A549 (cell line): ENCODE measurements around the gene RAB15. TPM values are rescaled to one million over a fixed set of nuclear protein-coding genes. Genes with fewer than 3 reads are reported as not detected.
A peak's percentile ranks its signal among the peaks of the same experiment; 100 is the strongest.

Source experiments
- ATAC-seq, 2 experiments: fragments of 200-7000 bp in 1 of 2; fragments of >200 bp in 1 of 2; cut with Nextera tagmentation in 1 of 2; cut with Tn5 transposase in 1 of 2; 3 replicates each; pipeline versions ENCODE4 v1.8.0 to v1.9.1; 2018 to 2020; ENCODE audit warnings: mild to moderate bottlenecking in 1 of 2, moderate library complexity in 1 of 2
- CTCF ChIA-PET: fragments of 300-600 bp; sonication (Branson Sonifier 250); formaldehyde crosslinking; extraction: SDS; loops from one replicate; lab custom pipeline; 2021; ENCODE audit warnings: antibody characterized with exemption, inconsistent platforms; lab: Yijun Ruan, JAX
- POLR2A ChIA-PET: fragments of 350-600 bp; formaldehyde crosslinking; extraction: SDS; loops from one replicate; lab custom pipeline; 2021; ENCODE audit warnings: antibody characterized with exemption, inconsistent platforms; lab: Yijun Ruan, JAX
- DNase-seq, 2 experiments: peaks; one replicate each; pipeline versions ENCODE4 v3.0.0 to v3.0.0-alpha.2; 2011 to 2016; ENCODE audit warnings: low read depth in 1 of 2, low spot score in 1 of 2
- FAIRE-seq: peaks from 2 replicates; lab custom pipeline; 2011; peaks lifted over from hg19 to GRCh38; lab: Jason Lieb, UNC
- H3K27ac ChIP-seq, 2 experiments: fragments of >200 bp; sonication (Bioruptor Twin); formaldehyde crosslinking; 3 replicates each; pipeline ENCODE4 v1.5.1; 2016 to 2017
- H3K4me1 ChIP-seq: fragments of >200 bp; sonication (Bioruptor Twin); formaldehyde crosslinking; 3 replicates; pipeline ENCODE4 v1.6.1; 2016
- H3K4me2 ChIP-seq: fragments of >200 bp; sonication (Bioruptor Twin); formaldehyde crosslinking; 3 replicates; pipeline ENCODE4 v1.6.1; 2016
- H3K4me3 ChIP-seq: fragments of >200 bp; sonication (Bioruptor Twin); formaldehyde crosslinking; 3 replicates; pipeline ENCODE4 v1.5.1; 2016
- H3K9me3 ChIP-seq: fragments of >200 bp; sonication (Bioruptor Twin); formaldehyde crosslinking; 3 replicates; pipeline ENCODE4 v1.6.1; 2016
- CBX2 ChIP-seq: fragments of 200-600 bp; sonication (generic); IDR thresholded peaks from 2 replicates; pipeline ENCODE4 v1.6.1; 2016; ENCODE audit warnings: low read depth, mild to moderate bottlenecking, borderline replicate concordance
- CEBPB ChIP-seq, 2 experiments: fragments of >200 bp in 1 of 2; sonication (Bioruptor Twin) in 1 of 2; formaldehyde crosslinking in 1 of 2; IDR thresholded peaks; 2 replicates each; pipeline ENCODE4 v1.6.1; 2012 to 2016
- E2F6 ChIP-seq: IDR thresholded peaks from 2 replicates; pipeline ENCODE4 v1.6.1; 2012; ENCODE audit warnings: low read depth, borderline replicate concordance
- FOSL2 ChIP-seq, 2 experiments: fragments of 450-650 bp in 1 of 2; fragments of >200 bp in 1 of 2; sonication (Bioruptor Twin) in 1 of 2; formaldehyde crosslinking; IDR thresholded peaks; 2 replicates each; pipeline versions ENCODE4 v1.5.0 to v1.6.1; 2016 to 2020; ENCODE audit warnings: mild to moderate bottlenecking in 1 of 2, moderate library complexity in 1 of 2
- FOXS1 ChIP-seq: fragments of 250-450 bp; sonication (Bioruptor Pico); IDR thresholded peaks from 2 replicates; pipeline ENCODE4 v1.5.0; 2020; ENCODE audit warnings: mild to moderate bottlenecking, moderate library complexity
- GATA3 ChIP-seq: IDR thresholded peaks from 2 replicates; pipeline ENCODE4 v1.6.1; 2012; ENCODE audit warnings: borderline replicate concordance
- HOXA7 ChIP-seq: fragments of 250-450 bp; sonication (Bioruptor Pico); IDR thresholded peaks from 2 replicates; pipeline ENCODE4 v1.5.0; 2020; ENCODE audit warnings: mild to moderate bottlenecking, moderate library complexity
- HOXB13 ChIP-seq: fragments of 250-450 bp; sonication (Bioruptor Pico); IDR thresholded peaks from 2 replicates; pipeline ENCODE4 v1.5.0; 2020; ENCODE audit warnings: low read depth, mild to moderate bottlenecking, moderate library complexity
- HOXB5 ChIP-seq: fragments of 250-450 bp; sonication (Bioruptor Pico); IDR thresholded peaks from 2 replicates; pipeline ENCODE4 v1.5.0; 2020; ENCODE audit warnings: mild to moderate bottlenecking, moderate library complexity
- JUN ChIP-seq, 2 experiments: fragments of >200 bp; sonication (Bioruptor Twin); formaldehyde crosslinking; IDR thresholded peaks; 2 replicates in 1 of 2; 3 replicates in 1 of 2; pipeline ENCODE4 v1.6.1; 2016 to 2017
- JUNB ChIP-seq: fragments of >200 bp; sonication (Bioruptor Twin); formaldehyde crosslinking; IDR thresholded peaks from 2 replicates; pipeline ENCODE4 v1.6.1; 2016
- KDM1A ChIP-seq: fragments of 200-600 bp; sonication (generic); IDR thresholded peaks from 2 replicates; pipeline ENCODE4 v1.6.1; 2016; ENCODE audit warnings: low read depth, mild to moderate bottlenecking
- KDM5A ChIP-seq: fragments of 200-600 bp; sonication (generic); IDR thresholded peaks from 2 replicates; pipeline ENCODE4 v1.6.1; 2016; ENCODE audit warnings: antibody characterized with exemption, mild to moderate bottlenecking
- MAFK ChIP-seq: fragments of 450-650 bp; IDR thresholded peaks from 2 replicates; pipeline ENCODE4 v1.6.1; 2014; ENCODE audit not compliant: partially characterized antibody
- MAZ ChIP-seq: fragments of 150-350 bp; IDR thresholded peaks from 2 replicates; pipeline ENCODE4 v1.6.1; 2014; ENCODE audit warnings: antibody characterized with exemption, low read depth, low read length, borderline replicate concordance
- MYC ChIP-seq: IDR thresholded peaks from 2 replicates; pipeline ENCODE4 v1.6.1; 2012; ENCODE audit warnings: mild to moderate bottlenecking, inconsistent platforms, low read length, improper control_type of control experiment, borderline replicate concordance
- NR3C1 ChIP-seq: fragments of >200 bp; sonication (Bioruptor Twin); formaldehyde crosslinking; IDR thresholded peaks from 3 replicates; pipeline ENCODE4 v1.6.1; 2017
- PHF8 ChIP-seq: fragments of 200-600 bp; sonication (generic); IDR thresholded peaks from 2 replicates; pipeline ENCODE4 v1.6.1; 2016; ENCODE audit warnings: low read depth, mild to moderate bottlenecking, antibody characterized with exemption, moderate library complexity, borderline replicate concordance
- POLR2AphosphoS2 ChIP-seq: conservative IDR thresholded peaks from 2 replicates; pipeline ENCODE4 v1.6.1; 2012; ENCODE audit warnings: low read length, improper control_type of control experiment, inconsistent platforms
- RAD21 ChIP-seq, 2 experiments: fragments of >200 bp in 1 of 2; sonication (Bioruptor Twin) in 1 of 2; formaldehyde crosslinking in 1 of 2; IDR thresholded peaks in 1 of 2; conservative IDR thresholded peaks in 1 of 2; 2 replicates in 1 of 2; 3 replicates in 1 of 2; pipeline ENCODE4 v1.6.1; 2012 to 2018; ENCODE audit warnings: inconsistent platforms in 1 of 2
- RARB ChIP-seq: fragments of 250-450 bp; sonication (Bioruptor Pico); IDR thresholded peaks from 2 replicates; pipeline ENCODE4 v1.8.0; 2021; ENCODE audit warnings: mild to moderate bottlenecking, moderate library complexity
- RFX5 ChIP-seq: fragments of 450-650 bp; IDR thresholded peaks from 2 replicates; pipeline ENCODE4 v1.7.1; 2014; ENCODE audit warnings: antibody characterized with exemption, mild to moderate bottlenecking, moderate library complexity
- RNF2 ChIP-seq: fragments of 200-600 bp; sonication (generic); IDR thresholded peaks from 2 replicates; pipeline ENCODE4 v1.6.1; 2016; ENCODE audit warnings: low read depth, mild to moderate bottlenecking, antibody characterized with exemption, moderate library complexity, borderline replicate concordance
- SMC3 ChIP-seq: fragments of >200 bp; sonication (Bioruptor Twin); formaldehyde crosslinking; IDR thresholded peaks from 3 replicates; pipeline ENCODE4 v1.6.1; 2018; ENCODE audit warnings: inconsistent platforms
- ZNF302 ChIP-seq: fragments of 250-450 bp; sonication (Bioruptor Pico); IDR thresholded peaks from 2 replicates; pipeline ENCODE4 v1.9.0; 2021; ENCODE audit warnings: inconsistent platforms, mild to moderate bottlenecking, moderate library complexity
- WGBS: methylation state at CpG from one replicate; pipeline ENCODE4 v1.1.6; 2017; ENCODE audit errors: missing lambda C conversion rate; 5-methylcytosine and 5-hydroxymethylcytosine counted together
- polyA plus RNA-seq, 4 experiments: library from polyadenylated mRNA; depleted of rRNA in 3 of 4; stranded (reverse); fragments of >200 nt; fragmentation: RNase III in 1 of 4; extraction: RNeasy Plus Mini Kit Qiagen cat#74134 plus additional on column Dnase treatment in 1 of 4; gene quantifications; 2 replicates in 3 of 4; 3 replicates in 1 of 4; pipeline ENCODE4 v1.2.3, GENCODE V29; 2011 to 2017
- TF ChIP-seq, protein P1 (sequence below): fragments of 450-650 bp; IDR thresholded peaks from 2 replicates; pipeline ENCODE4 v1.6.1; 2014; ENCODE audit warnings: antibody characterized with exemption
- TF ChIP-seq, protein P2 (sequence below): fragments of >200 bp; sonication (Bioruptor Twin); formaldehyde crosslinking; IDR thresholded peaks from 3 replicates; pipeline ENCODE4 v1.5.1; 2016

RAB15 gene
- polyA plus RNA-seq, 2 of the 4 experiments (the other 2 are of a cell fraction): 32.2 to 35.1 TPM

GRCh38 chr14:64939817-64940190 is 32.3 kb downstream of the RAB15 start:
- FAIRE-seq (no peak), ATAC-seq (no peak), DNase-seq (no peak)
- Histone ChIP-seq H3K9me3 (no peaks in the 10 kb centered on the region), H3K4me3 (peak overlapping the region; percentile 49; the same call in 1 of the 3 replicates), H3K27ac (peak overlapping the region; percentile 90 to 92; a peak in 5 of 6 replicates), H3K4me1 (peaks cover 83% of the 10 kb centered on the region), H3K4me2 (peak overlapping the region; percentile 79)
- CTCF ChIA-PET: interaction anchor here (1.0 kb wide), 1 partner anchor 48 kb away, joined by 3 read pairs; no protein-coding TSS in a partner anchor
- TF ChIP-seq SMC3 (no peak), RNF2 (no peak), POLR2AphosphoS2 (no peak), MYC (no peak), HOXB5 (CRISPR knock-in tag) (no peak), PHF8 (no peak), KDM5A (no peak), RARB (CRISPR knock-in tag) (no peak)
- WGBS: 64% methylated on average over 3 of the region's 3 CpGs
- POLR2A ChIA-PET: no interaction called here

- CTCF ChIA-PET: interaction anchor here (0.9 to 1.5 kb wide), 3 partner anchors 47 to 509 kb away, joined by 3 to 4 read pairs (median 3); partner anchors contain the start of gene FNTB
- 82% methylated on average over 17 of the region's 17 CpGs for WGBS
- POLR2A ChIA-PET: no interaction called here
- no peaks in the 10 kb centered on the region for H3K9me3 ChIP-seq
- peak overlapping the region; percentile 90 to 92 for H3K27ac ChIP-seq
- peak overlapping the region; percentile 79 for H3K4me2 ChIP-seq
- H3K4me1 ChIP-seq: peaks cover 82% of the 10 kb centered on the region
- DNase-seq: no peak
- FAIRE-seq: no peak
- peak overlapping the region; percentile 49; the same call in 1 of the 3 replicates for H3K4me3 ChIP-seq
- TF ChIP-seq HOXB5 (CRISPR knock-in tag) (no peak), MAFK (no peak), E2F6 (no peak), ZNF302 (CRISPR knock-in tag) (no peak)
- TF ChIP-seq, all 56 proteins: peak for 0
- peak in 1 of 2 experiments; percentile 3; a peak in 2 of 6 replicates for ATAC-seq
Measured at GRCh38 chr14:64938972-64939816, 32.9 kb downstream of the RAB15 start.

- WGBS: 68% methylated on average over 1 of the region's 1 CpG
- TF ChIP-seq FOSL2 (IDR thresholded peaks at IDR 0.05) (no peak), FOSL2 (CRISPR knock-in tag; IDR thresholded peaks at IDR 0.05) (no peak), FOXS1 (CRISPR knock-in tag) (no peak), RAD21 (conservative IDR thresholded peaks at IDR 0.05 in 1 of 2, IDR thresholded peaks at IDR 0.05 in 1 of 2) (peak; percentile 44 to 57; a peak in 4 of 5 replicates), RFX5 (no peak), SMC3 (no peak; the same call in 2 of the 3 replicates), E2F6 (no peak), MAZ (no peak), POLR2AphosphoS2 (no peak), CEBPB (IDR thresholded peaks at IDR 0.05) (no peak), JUNB (no peak), HOXB13 (CRISPR knock-in tag) (no peak), HOXA7 (CRISPR knock-in tag) (no peak), GATA3 (0 out of 2 replicates have a peak, but pooled peaks have one; percentile 10), KDM1A (no peak), CBX2 (no peak), NR3C1 (no peak), JUN (IDR thresholded peaks at IDR 0.05) (no peak)
- TF ChIP-seq, protein P1, sequence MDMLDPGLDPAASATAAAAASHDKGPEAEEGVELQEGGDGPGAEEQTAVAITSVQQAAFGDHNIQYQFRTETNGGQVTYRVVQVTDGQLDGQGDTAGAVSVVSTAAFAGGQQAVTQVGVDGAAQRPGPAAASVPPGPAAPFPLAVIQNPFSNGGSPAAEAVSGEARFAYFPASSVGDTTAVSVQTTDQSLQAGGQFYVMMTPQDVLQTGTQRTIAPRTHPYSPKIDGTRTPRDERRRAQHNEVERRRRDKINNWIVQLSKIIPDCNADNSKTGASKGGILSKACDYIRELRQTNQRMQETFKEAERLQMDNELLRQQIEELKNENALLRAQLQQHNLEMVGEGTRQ: no peak
- TF ChIP-seq, protein P2, sequence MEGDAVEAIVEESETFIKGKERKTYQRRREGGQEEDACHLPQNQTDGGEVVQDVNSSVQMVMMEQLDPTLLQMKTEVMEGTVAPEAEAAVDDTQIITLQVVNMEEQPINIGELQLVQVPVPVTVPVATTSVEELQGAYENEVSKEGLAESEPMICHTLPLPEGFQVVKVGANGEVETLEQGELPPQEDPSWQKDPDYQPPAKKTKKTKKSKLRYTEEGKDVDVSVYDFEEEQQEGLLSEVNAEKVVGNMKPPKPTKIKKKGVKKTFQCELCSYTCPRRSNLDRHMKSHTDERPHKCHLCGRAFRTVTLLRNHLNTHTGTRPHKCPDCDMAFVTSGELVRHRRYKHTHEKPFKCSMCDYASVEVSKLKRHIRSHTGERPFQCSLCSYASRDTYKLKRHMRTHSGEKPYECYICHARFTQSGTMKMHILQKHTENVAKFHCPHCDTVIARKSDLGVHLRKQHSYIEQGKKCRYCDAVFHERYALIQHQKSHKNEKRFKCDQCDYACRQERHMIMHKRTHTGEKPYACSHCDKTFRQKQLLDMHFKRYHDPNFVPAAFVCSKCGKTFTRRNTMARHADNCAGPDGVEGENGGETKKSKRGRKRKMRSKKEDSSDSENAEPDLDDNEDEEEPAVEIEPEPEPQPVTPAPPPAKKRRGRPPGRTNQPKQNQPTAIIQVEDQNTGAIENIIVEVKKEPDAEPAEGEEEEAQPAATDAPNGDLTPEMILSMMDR: peak; percentile 49
- TF ChIP-seq, all 56 proteins: peak for 3
- FAIRE-seq: no peak
- no peaks in the 10 kb centered on the region for H3K9me3 ChIP-seq
- H3K27ac ChIP-seq: peak overlapping the region; percentile 51 to 77
- peak; percentile 53 to 65 for ATAC-seq
- H3K4me2 ChIP-seq: peak overlapping the region; percentile 79
- H3K4me1 ChIP-seq: peaks cover 68% of the 10 kb centered on the region
- CTCF ChIA-PET: interaction anchor here (1.2 to 2.7 kb wide), 5 partner anchors 27 to 170 kb away, joined by 3 to 11 read pairs (median 5); no protein-coding TSS in a partner anchor
- DNase-seq: peak; percentile 29 to 48
- no peak overlapping the region for H3K4me3 ChIP-seq
- POLR2A ChIA-PET: no interaction called here
Measured at GRCh38 chr14:64937821-64938193, 34.3 kb downstream of the RAB15 start.
